Measurements from ENCODE around the gene PTPRN2.

PTPRN2 gene

DNA sequence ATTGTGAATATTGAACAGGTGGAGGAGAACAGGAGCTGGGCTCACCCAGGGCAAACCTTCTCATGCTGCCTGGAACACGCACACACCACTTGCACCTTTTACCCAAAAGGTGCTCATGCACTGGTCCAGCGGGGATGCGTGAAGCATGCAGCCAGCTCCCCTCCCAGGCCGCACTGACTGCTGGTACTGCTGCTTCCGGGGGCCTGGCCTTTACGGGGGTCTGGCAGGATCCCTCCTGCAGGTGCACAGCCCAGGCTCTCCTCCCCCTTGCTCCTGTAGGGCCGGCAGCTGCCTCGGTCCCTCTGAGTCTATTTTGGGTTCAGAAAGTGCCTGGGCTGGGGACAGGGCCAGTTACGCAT is 1029.1 kb downstream of the PTPRN2 start:
- Mint-ChIP-seq H3K4me1 (no peaks in the 10 kb centered on the region), H3K27ac (no peak overlapping the region), H3K9me3 (no peaks in the 10 kb centered on the region), H3K27me3 (ENCODE audit: low read depth, poor library complexity) (no peaks in the 10 kb centered on the region), H3K36me3 (ENCODE audit: low read depth) (no peaks in the 10 kb centered on the region), H3K4me3 (no peak overlapping the region)
- DNase-seq: no peak
- TF ChIP-seq, protein P1, sequence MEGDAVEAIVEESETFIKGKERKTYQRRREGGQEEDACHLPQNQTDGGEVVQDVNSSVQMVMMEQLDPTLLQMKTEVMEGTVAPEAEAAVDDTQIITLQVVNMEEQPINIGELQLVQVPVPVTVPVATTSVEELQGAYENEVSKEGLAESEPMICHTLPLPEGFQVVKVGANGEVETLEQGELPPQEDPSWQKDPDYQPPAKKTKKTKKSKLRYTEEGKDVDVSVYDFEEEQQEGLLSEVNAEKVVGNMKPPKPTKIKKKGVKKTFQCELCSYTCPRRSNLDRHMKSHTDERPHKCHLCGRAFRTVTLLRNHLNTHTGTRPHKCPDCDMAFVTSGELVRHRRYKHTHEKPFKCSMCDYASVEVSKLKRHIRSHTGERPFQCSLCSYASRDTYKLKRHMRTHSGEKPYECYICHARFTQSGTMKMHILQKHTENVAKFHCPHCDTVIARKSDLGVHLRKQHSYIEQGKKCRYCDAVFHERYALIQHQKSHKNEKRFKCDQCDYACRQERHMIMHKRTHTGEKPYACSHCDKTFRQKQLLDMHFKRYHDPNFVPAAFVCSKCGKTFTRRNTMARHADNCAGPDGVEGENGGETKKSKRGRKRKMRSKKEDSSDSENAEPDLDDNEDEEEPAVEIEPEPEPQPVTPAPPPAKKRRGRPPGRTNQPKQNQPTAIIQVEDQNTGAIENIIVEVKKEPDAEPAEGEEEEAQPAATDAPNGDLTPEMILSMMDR (IDR thresholded peaks at IDR 0.05): no peak

DNA sequence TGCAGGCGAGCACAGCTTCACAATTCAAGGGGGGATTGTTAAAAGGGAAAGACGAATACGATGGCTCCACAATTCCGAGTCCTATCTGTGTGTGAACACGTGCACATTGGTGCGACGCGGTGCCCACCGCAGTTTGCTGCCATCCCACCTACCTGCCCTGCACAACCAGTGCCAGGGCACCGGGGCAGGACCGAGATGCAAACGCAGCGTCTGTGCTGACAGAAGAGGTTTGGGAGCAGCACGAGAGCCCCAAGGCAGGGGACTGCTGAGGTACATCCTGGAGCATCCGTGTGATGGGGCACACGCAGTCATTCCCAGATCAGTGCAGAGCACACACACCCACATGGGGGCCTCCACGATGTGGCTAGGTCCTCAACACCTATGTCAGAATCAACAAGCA is 1029.6 kb downstream of the PTPRN2 start:
- no peak overlapping the region for H3K4me3 Mint-ChIP-seq

DNA sequence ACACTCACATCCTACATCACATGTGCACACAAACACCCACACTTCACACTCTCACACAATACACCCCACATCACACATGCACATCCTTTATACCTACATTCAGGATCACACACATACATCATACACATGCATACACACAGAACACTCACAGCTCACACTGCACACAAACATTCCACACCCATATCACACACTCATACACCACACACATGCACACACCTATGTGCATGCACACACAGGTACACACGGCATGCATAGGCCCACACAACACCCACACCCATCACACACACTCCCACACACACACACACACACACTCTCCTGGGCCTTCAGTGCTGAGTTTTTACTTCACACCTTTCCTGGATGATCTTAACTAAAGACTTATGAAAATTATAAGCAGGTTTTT is 1030.4 kb downstream of the PTPRN2 start:
- H3K36me3 Mint-ChIP-seq (ENCODE audit: low read depth): no peaks in the 10 kb centered on the region
- TF ChIP-seq, protein P1 (IDR thresholded peaks at IDR 0.05): no peak

More for the DNA sequence above, 1029.6 kb downstream of the PTPRN2 start:
- peaks cover 2% of the 10 kb centered on the region for H3K4me1 Mint-ChIP-seq
- no peaks in the 10 kb centered on the region for H3K9me3 Mint-ChIP-seq
- no peaks in the 10 kb centered on the region for H3K36me3 Mint-ChIP-seq (ENCODE audit: low read depth)
- H3K27ac Mint-ChIP-seq: no peak overlapping the region
- no peaks in the 10 kb centered on the region for H3K27me3 Mint-ChIP-seq (ENCODE audit: low read depth, poor library complexity)
- no peak for DNase-seq
- TF ChIP-seq, protein P1 (IDR thresholded peaks at IDR 0.05): no peak

DNA sequence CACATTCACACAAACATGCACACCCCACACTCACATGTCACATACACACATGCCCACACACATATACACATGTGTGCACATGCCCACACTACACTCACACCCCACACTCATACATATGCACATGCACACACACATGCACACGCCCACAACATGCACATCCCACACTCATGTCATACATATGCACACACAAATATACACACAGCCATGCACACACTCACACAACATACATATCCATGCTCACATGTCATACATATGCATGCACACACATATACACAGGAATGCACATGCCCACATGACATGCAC is 1031.0 kb downstream of the PTPRN2 start:
- H3K36me3 Mint-ChIP-seq (ENCODE audit: low read depth): no peaks in the 10 kb centered on the region
- H3K27ac Mint-ChIP-seq: no peak overlapping the region
- TF ChIP-seq, protein P1 (IDR thresholded peaks at IDR 0.05): no peak
- no peaks in the 10 kb centered on the region for H3K27me3 Mint-ChIP-seq (ENCODE audit: low read depth, poor library complexity)
- H3K9me3 Mint-ChIP-seq: no peaks in the 10 kb centered on the region
- no peak for DNase-seq
- H3K4me1 Mint-ChIP-seq: peaks cover 6% of the 10 kb centered on the region
- no peak overlapping the region for H3K4me3 Mint-ChIP-seq

More for the DNA sequence above, 1030.4 kb downstream of the PTPRN2 start:
- Mint-ChIP-seq H3K4me1 (peaks cover 6% of the 10 kb centered on the region), H3K4me3 (no peak overlapping the region), H3K9me3 (no peaks in the 10 kb centered on the region), H3K27ac (no peak overlapping the region), H3K27me3 (ENCODE audit: low read depth, poor library complexity) (no peaks in the 10 kb centered on the region)
- DNase-seq: no peak

DNA sequence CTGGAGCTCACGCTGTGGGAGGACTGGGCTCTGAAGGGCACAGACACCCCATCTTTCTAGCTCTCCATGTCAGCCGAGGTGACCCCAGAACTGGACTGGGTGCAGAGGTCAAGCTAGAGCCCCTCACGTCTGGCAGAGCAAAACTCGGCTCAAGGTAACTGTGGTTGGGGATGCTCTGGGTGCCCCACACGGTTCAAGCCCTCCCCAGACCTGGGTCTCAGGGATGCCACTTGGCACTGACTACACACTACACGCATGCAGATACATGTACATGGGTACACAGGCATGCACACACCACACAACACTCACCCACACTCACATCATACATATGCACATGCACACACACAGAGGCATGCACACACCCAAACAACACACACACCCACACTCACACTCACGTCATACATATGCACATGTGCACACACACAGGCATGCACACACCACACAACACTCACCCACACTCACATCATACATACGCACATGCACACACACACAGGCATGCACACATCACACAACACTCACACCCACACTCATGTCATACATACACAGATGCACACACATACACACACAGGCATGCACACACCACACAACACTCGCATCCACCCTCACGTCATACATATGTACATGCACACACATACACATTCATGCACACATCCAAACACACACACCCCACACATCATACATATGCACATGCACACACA is 1031.5 kb downstream of the PTPRN2 start:
- Mint-ChIP-seq H3K36me3 (ENCODE audit: low read depth) (no peaks in the 10 kb centered on the region), H3K4me3 (no peak overlapping the region), H3K27ac (no peak overlapping the region), H3K4me1 (peaks cover 6% of the 10 kb centered on the region), H3K9me3 (no peaks in the 10 kb centered on the region), H3K27me3 (ENCODE audit: low read depth, poor library complexity) (no peaks in the 10 kb centered on the region)
- no peak for DNase-seq
- TF ChIP-seq, protein P1 (IDR thresholded peaks at IDR 0.05): no peak

DNA sequence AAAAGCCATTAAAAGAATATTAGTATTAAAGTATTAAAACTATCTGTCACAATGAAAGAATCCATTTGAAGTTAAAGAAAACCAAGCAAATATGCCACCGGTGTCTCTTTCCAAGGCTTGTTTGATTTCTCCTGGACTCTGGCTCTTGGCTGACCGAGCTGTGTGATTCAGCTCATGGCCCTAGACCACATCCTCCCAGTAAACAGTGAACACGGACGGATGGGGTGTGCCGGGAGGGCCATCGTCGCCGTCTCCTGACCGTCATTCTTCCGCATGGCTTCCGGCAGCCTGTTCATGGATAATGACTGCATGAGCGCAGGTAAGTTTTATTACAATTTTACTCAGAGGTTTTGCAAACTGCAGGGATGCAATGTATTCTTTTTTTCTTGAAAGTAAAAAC is 1032.3 kb downstream of the PTPRN2 start:
- Mint-ChIP-seq H3K36me3 (ENCODE audit: low read depth) (no peaks in the 10 kb centered on the region), H3K4me1 (peaks cover 6% of the 10 kb centered on the region), H3K27ac (no peak overlapping the region), H3K27me3 (ENCODE audit: low read depth, poor library complexity) (no peaks in the 10 kb centered on the region), H3K9me3 (no peaks in the 10 kb centered on the region), H3K4me3 (no peak overlapping the region)
- DNase-seq: no peak
- TF ChIP-seq, protein P1 (IDR thresholded peaks at IDR 0.05): no peak

Data from nephron progenitor cell (in vitro differentiated cells).